Right lobe of liver (tissue), 6 donors: ENCODE results near the gene SHISA9. TPM values are rescaled to one million over a fixed set of nuclear protein-coding genes. Genes with fewer than 3 reads are reported as not detected.

Experiments used
- ATAC-seq, 4 donors: fragments of 200-7000 bp; cut with Tn5 transposase; one replicate each; pipeline ENCODE4 v1.9.1; 2020; ENCODE audit warnings: mild to moderate bottlenecking in 4 of 4, moderate library complexity in 4 of 4
- DNase-seq, 3 donors: peaks; one replicate each; pipeline ENCODE4 v3.0.0-alpha.2; 2020
- H3K27ac ChIP-seq, 3 donors: fragments of 200-600 bp; one replicate each; pipeline ENCODE4 v1.8.0; 2022
- H3K27me3 ChIP-seq, 2 donors: fragments of 200-600 bp; one replicate each; pipeline ENCODE4 v1.8.0; 2022
- H3K36me3 ChIP-seq, 4 donors: fragments of 200-600 bp; sonication (generic) in 1 of 4; one replicate each; pipeline versions ENCODE4 v1.5.1 to v1.8.0; 2017 to 2022; ENCODE audit warnings: control low read depth in 1 of 4
- H3K4me1 ChIP-seq, 4 donors: fragments of 200-600 bp; sonication (generic) in 1 of 4; one replicate each; pipeline versions ENCODE4 v1.5.1 to v1.8.0; 2017 to 2022; ENCODE audit warnings: control low read depth in 1 of 4
- H3K4me3 ChIP-seq, 3 donors: fragments of 200-600 bp; one replicate each; pipeline ENCODE4 v1.8.0; 2022
- H3K9me3 ChIP-seq, 4 donors: fragments of 200-600 bp; sonication (generic) in 1 of 4; one replicate each; pipeline versions ENCODE4 v1.5.1 to v1.8.0; 2017 to 2022; ENCODE audit warnings: control low read depth in 1 of 4
- CTCF ChIP-seq, 4 donors: fragments of 200-600 bp in 3 of 4; fragments of 450-650 bp in 1 of 4; IDR thresholded peaks; one replicate each; pipeline versions ENCODE4 v1.5.1 to v1.8.0; 2016 to 2022; ENCODE audit warnings: antibody characterized with exemption in 4 of 4, mild to moderate bottlenecking in 2 of 4
- POLR2A ChIP-seq: fragments of 450-650 bp; IDR thresholded peaks from one replicate; pipeline ENCODE4 v1.6.1; 2017; ENCODE audit warnings: antibody characterized with exemption, mild to moderate bottlenecking
- WGBS: methylation state at CpG from one replicate; pipeline ENCODE4 v1.1.6; 2018; ENCODE audit warnings: low coverage, low lambda C conversion rate; ENCODE audit not compliant: insufficient coverage; ENCODE audit errors: missing lambda C conversion rate; 5-methylcytosine and 5-hydroxymethylcytosine counted together
- intact Hi-C, 2 donors: fragments of 100-400 bp; cut with DNase I; formaldehyde crosslinking; loops; one replicate each; pipeline versions ENCODE4 v1.11.2 to v1.14.1; 2022
- total RNA-seq, 6 experiments: library from RNA; depleted of rRNA in 2 of 6; stranded (reverse); fragments of >200 nt in 2 of 6; fragmentation: NEBNext Ultra II Directional in 3 of 6; extraction: Animal tissue kit (Norgen Biotek cat#: 25700) in 3 of 6; gene quantifications; one replicate each; pipeline versions ENCODE4 v1.1.0 to v1.2.4, GENCODE V29; 2016 to 2023
- donor health status: DM: no; HTN: yes; CAD: no.
- donor health status: DM: no; HTN: no; CAD: no.
- donor health status: DM: no; HTN: no; CAD: no.
- donor health status: DM: no; HTN: yes; CAD: no.
- donor health status: DM: no; HTN: yes; CAD: no.

SHISA9 gene
- total RNA-seq, 6 experiments from 2014 or later, result 0.02 to 0.06 TPM; not detected in 4

DNA sequence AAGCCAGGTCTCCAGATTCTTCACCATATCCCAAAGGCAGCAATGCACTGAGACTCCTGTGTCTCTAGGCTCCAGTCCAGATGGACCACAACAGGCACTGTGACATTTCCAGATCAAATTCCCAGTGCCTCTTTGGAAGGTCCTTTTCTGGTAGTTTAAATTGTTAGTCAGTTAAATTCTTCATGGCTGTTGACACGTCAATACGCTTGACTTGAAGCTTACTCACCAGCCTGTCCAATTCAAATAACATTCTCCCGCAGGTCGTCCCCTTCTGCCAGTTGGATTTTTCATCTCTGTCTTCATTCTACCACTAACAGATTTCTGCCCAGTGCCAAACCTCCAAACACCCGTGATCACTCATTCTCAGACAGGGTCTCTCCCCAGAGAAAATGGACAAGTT, 86.7 kb downstream of the SHISA9 start:
- Histone ChIP-seq H3K36me3 (no peaks in the 10 kb centered on the region), H3K4me1 (no peaks in the 10 kb centered on the region), H3K9me3 (no peaks in the 10 kb centered on the region), H3K27ac (no peak overlapping the region), H3K4me3 (no peak overlapping the region), H3K27me3 (no peaks in the 10 kb centered on the region)
- intact Hi-C loops, result no loop called here
- no peak for TF ChIP-seq CTCF (IDR thresholded peaks at IDR 0.05)
- TF ChIP-seq POLR2A, result no peak
- ATAC-seq (no peak), DNase-seq (no peak)
- 58% methylated on average over 4 of the region's 5 CpGs for WGBS

- no peak overlapping the region for H3K4me3 ChIP-seq
- intact Hi-C loops, result no loop called here
- no peak for TF ChIP-seq CTCF (IDR thresholded peaks at IDR 0.05)
- TF ChIP-seq POLR2A, result no peak
- no peak overlapping the region for H3K27ac ChIP-seq
- no peaks in the 10 kb centered on the region for H3K36me3 ChIP-seq
- ATAC-seq, result no peak
- WGBS, result 70% methylated on average over 5 of the region's 5 CpGs
- H3K4me1 ChIP-seq, result no peaks in the 10 kb centered on the region
- H3K9me3 ChIP-seq, result no peaks in the 10 kb centered on the region
- DNase-seq, result no peak
- H3K27me3 ChIP-seq, result no peaks in the 10 kb centered on the region
Observed at GRCh38 chr16:12992066-12992465, 90.7 kb downstream of the SHISA9 start.

DNA sequence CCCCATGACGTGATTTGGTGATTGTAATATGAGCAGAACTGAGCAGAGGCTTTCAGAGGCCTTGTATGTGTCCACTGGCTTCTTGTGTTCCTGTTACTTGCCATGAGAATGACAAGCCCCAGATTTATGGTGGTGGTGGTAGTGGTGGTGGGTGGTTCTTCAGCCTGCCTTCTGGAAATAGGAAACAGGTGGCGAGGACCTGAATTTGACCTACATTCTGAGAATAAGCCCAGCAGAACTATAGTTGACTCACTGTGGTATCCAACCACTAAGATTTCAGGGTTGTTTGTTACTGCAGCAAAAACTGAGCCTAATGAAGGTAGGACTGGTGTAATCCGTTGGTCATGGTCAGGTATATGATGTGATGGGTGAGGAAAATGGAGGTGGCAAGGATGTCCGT, 93.0 kb downstream of the SHISA9 start:
- intact Hi-C loops, result no loop called here
- ATAC-seq, result no peak
- 54% methylated on average over 4 of the region's 4 CpGs for WGBS

DNA sequence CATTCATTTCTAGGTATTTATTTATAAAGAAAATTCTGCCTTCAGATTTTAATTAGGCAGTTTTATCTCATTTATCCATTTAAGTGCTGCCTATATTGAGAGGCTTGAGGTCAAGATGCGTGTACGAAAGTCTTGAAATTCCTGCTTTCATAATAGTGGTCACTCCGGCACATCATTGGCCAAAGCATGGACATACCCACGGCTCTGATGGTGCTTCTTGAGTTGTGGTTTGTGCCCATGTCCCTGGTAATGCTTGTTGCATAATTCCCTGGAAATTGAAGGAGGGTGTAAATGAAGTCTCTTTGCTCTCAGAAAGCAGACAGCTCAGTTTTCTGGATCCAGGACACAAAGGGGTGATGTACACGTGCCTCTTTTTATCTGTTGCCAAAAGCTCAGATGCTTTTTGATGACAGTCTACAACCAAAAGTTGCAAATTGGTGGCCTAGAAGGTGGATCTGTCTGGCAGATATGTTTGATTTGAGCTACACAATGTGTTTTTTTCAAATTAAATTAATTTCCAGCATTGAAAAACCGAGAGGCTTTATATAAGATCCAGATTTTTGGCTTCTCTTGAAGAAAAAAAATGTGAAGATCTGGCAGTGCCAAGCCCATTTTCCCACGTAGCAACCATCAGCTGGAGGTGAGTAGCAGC, 94.4 kb downstream of the SHISA9 start:
- H3K9me3 ChIP-seq, result no peaks in the 10 kb centered on the region
- H3K4me3 ChIP-seq, result no peak overlapping the region
- WGBS, result 50% methylated on average over 7 of the region's 7 CpGs
- ATAC-seq (no peak), DNase-seq (no peak)
- H3K4me1 ChIP-seq, result no peaks in the 10 kb centered on the region
- no peaks in the 10 kb centered on the region for H3K36me3 ChIP-seq
- intact Hi-C loops, result no loop called here
- no peak overlapping the region for H3K27ac ChIP-seq
- TF ChIP-seq CTCF (IDR thresholded peaks at IDR 0.05), result no peak
- H3K27me3 ChIP-seq, result no peaks in the 10 kb centered on the region

More for the DNA sequence above, 93.0 kb downstream of the SHISA9 start:
- Histone ChIP-seq H3K36me3 (no peaks in the 10 kb centered on the region), H3K27ac (no peak overlapping the region), H3K9me3 (no peaks in the 10 kb centered on the region), H3K4me1 (no peaks in the 10 kb centered on the region), H3K27me3 (no peaks in the 10 kb centered on the region), H3K4me3 (no peak overlapping the region)
- TF ChIP-seq CTCF (IDR thresholded peaks at IDR 0.05) (no peak), POLR2A (no peak)
- no peak for DNase-seq
